Measurements from ENCODE around the gene ABHD16B. TPM values are rescaled to one million over a fixed set of nuclear protein-coding genes. Genes with fewer than 3 reads are reported as not detected.

The ABHD16B gene
- total RNA-seq, 1 donor from 2014 or later, result not detected

- Mint-ChIP-seq H3K27ac (no peak overlapping the region), H3K36me3 (no peaks in the 10 kb centered on the region), H3K4me1 (no peaks in the 10 kb centered on the region), H3K9me3 (no peaks in the 10 kb centered on the region), H3K27me3 (ENCODE audit: low read depth) (no peaks in the 10 kb centered on the region), H3K4me3 (no peak overlapping the region)
- no peak for DNase-seq (ENCODE audit: low spot score in 2 of 2, unreplicated experiment in 2 of 2)
- no peak for TF ChIP-seq CTCF (IDR thresholded peaks at IDR 0.05; ENCODE audit: unreplicated experiment)
These were observed 39.0 kb upstream of the ABHD16B start for GRCh38 chr20:63822276-63822696.

GRCh38 chr20:63823691-63824311 lies 37.5 kb upstream of the ABHD16B start:
- Mint-ChIP-seq H3K4me3 (no peak overlapping the region), H3K9me3 (no peaks in the 10 kb centered on the region), H3K27ac (no peak overlapping the region), H3K36me3 (no peaks in the 10 kb centered on the region), H3K4me1 (peaks cover 4% of the 10 kb centered on the region), H3K27me3 (ENCODE audit: low read depth) (peaks cover 9% of the 10 kb centered on the region)
- no peak for DNase-seq (ENCODE audit: low spot score in 2 of 2, unreplicated experiment in 2 of 2)
- TF ChIP-seq CTCF (IDR thresholded peaks at IDR 0.05; ENCODE audit: unreplicated experiment), result no peak

- no peak for DNase-seq (ENCODE audit: low spot score in 2 of 2, unreplicated experiment in 2 of 2)
- Mint-ChIP-seq H3K27ac (no peak overlapping the region), H3K27me3 (ENCODE audit: low read depth) (peaks cover 22% of the 10 kb centered on the region), H3K4me1 (peaks cover 16% of the 10 kb centered on the region), H3K9me3 (no peaks in the 10 kb centered on the region), H3K4me3 (no peak overlapping the region), H3K36me3 (no peaks in the 10 kb centered on the region)
- TF ChIP-seq CTCF (IDR thresholded peaks at IDR 0.05; ENCODE audit: unreplicated experiment), result no peak
These were observed 35.8 kb upstream of the ABHD16B start for GRCh38 chr20:63825331-63826118.

- Mint-ChIP-seq H3K36me3 (no peaks in the 10 kb centered on the region), H3K4me3 (no peak overlapping the region), H3K27ac (no peak overlapping the region), H3K9me3 (no peaks in the 10 kb centered on the region), H3K27me3 (ENCODE audit: low read depth) (peaks cover 22% of the 10 kb centered on the region), H3K4me1 (peaks cover 16% of the 10 kb centered on the region)
- TF ChIP-seq CTCF (IDR thresholded peaks at IDR 0.05; ENCODE audit: unreplicated experiment), result no peak
- DNase-seq (ENCODE audit: low spot score in 2 of 2, unreplicated experiment in 2 of 2), result no peak
These were observed 34.5 kb upstream of the ABHD16B start for GRCh38 chr20:63826753-63827152.

- Mint-ChIP-seq H3K4me1 (peaks cover 16% of the 10 kb centered on the region), H3K27me3 (ENCODE audit: low read depth) (peaks cover 22% of the 10 kb centered on the region), H3K9me3 (no peaks in the 10 kb centered on the region), H3K4me3 (peak overlapping the region; percentile 22), H3K27ac (no peak overlapping the region), H3K36me3 (no peaks in the 10 kb centered on the region)
- TF ChIP-seq CTCF (IDR thresholded peaks at IDR 0.05; ENCODE audit: unreplicated experiment), result no peak
- no peak for DNase-seq (ENCODE audit: low spot score in 2 of 2, unreplicated experiment in 2 of 2)
These were observed 33.2 kb upstream of the ABHD16B start for GRCh38 chr20:63828124-63828523.
